Loucy (cell line): ENCODE measurements around the gene GPR6.

ENCODE experiments used
- H2AFZ ChIP-seq: fragments of 200-600 bp; sonication (generic); 2 replicates; pipeline ENCODE4 v1.6.0; 2016; ENCODE audit warnings: antibody characterized with exemption, mild to moderate bottlenecking, low read length, moderate library complexity
- H3F3A ChIP-seq: fragments of 200-600 bp; 2 replicates; pipeline ENCODE4 v1.6.0; 2016; ENCODE audit warnings: antibody characterized with exemption, low read depth, mild to moderate bottlenecking
- H3K27me3 ChIP-seq: fragments of 200-600 bp; sonication (generic); 2 replicates; pipeline ENCODE4 v1.6.1; 2014; ENCODE audit warnings: low read length, mild to moderate bottlenecking; ENCODE audit not compliant: insufficient read depth, poor library complexity, severe bottlenecking
- H3K36me3 ChIP-seq: fragments of 200-600 bp; sonication (generic); 2 replicates; pipeline ENCODE4 v1.6.1; 2016; ENCODE audit warnings: low read length; ENCODE audit not compliant: insufficient read depth
- H3K4me1 ChIP-seq: fragments of 200-600 bp; sonication (generic); 2 replicates; pipeline ENCODE4 v1.5.1; 2014; ENCODE audit warnings: low read length, mild to moderate bottlenecking; ENCODE audit not compliant: insufficient read depth, poor library complexity, severe bottlenecking
- H3K4me2 ChIP-seq: fragments of 200-600 bp; sonication (generic); 2 replicates; pipeline ENCODE4 v1.6.0; 2014; ENCODE audit warnings: antibody characterized with exemption, low read length, low read depth, mild to moderate bottlenecking; ENCODE audit not compliant: poor library complexity, severe bottlenecking
- H3K4me3 ChIP-seq: fragments of 200-600 bp; sonication (generic); 2 replicates; pipeline ENCODE4 v1.5.1; 2014; ENCODE audit warnings: low read length, mild to moderate bottlenecking, mixed read lengths; ENCODE audit not compliant: poor library complexity, severe bottlenecking
- H3K79me2 ChIP-seq: fragments of 200-600 bp; sonication (generic); 2 replicates; pipeline ENCODE4 v1.6.1; 2014; ENCODE audit warnings: low read length; ENCODE audit not compliant: insufficient read depth
- H3K9ac ChIP-seq: fragments of 200-600 bp; sonication (generic); 2 replicates; pipeline ENCODE4 v1.6.0; 2014; ENCODE audit warnings: mild to moderate bottlenecking, low read depth, low read length, moderate library complexity; ENCODE audit not compliant: poor library complexity, severe bottlenecking
- H3K9me2 ChIP-seq: fragments of 200-600 bp; sonication (generic); replicated peaks from 2 replicates; pipeline ENCODE4 v1.6.1; 2016; ENCODE audit warnings: low read depth, low read length, mixed read lengths
- H3K9me3 ChIP-seq: fragments of 200-600 bp; sonication (generic); 2 replicates; pipeline ENCODE4 v1.6.1; 2014; ENCODE audit warnings: mild to moderate bottlenecking, antibody characterized with exemption, low read length, low read depth; ENCODE audit not compliant: insufficient read depth
- H4K20me1 ChIP-seq: fragments of 200-600 bp; sonication (generic); 2 replicates; pipeline ENCODE4 v1.6.0; 2014; ENCODE audit warnings: antibody characterized with exemption, low read length, mild to moderate bottlenecking; ENCODE audit not compliant: insufficient read depth, poor library complexity, severe bottlenecking
- CTCF ChIP-seq: fragments of 200-600 bp; sonication (generic); conservative IDR thresholded peaks from 2 replicates; pipeline ENCODE4 v1.5.1; 2014; ENCODE audit warnings: mild to moderate bottlenecking, antibody characterized with exemption, low read length
- EZH2phosphoT487 ChIP-seq: fragments of 200-600 bp; IDR thresholded peaks from 2 replicates; pipeline ENCODE4 v1.6.1; 2018; ENCODE audit warnings: antibody characterized with exemption, mild to moderate bottlenecking, moderate library complexity, borderline replicate concordance

The GPR6 gene

GRCh38 chr6:109991201-109992101 lies 13.3 kb downstream of the GPR6 start:
- Histone ChIP-seq H3K9ac (no peak overlapping the region), H3K79me2 (no peaks in the 10 kb centered on the region), H3K4me3 (no peak overlapping the region), H3K9me3 (no peaks in the 10 kb centered on the region), H3K4me2 (no peak overlapping the region), H3K9me2 (no peaks in the 10 kb centered on the region), H3K36me3 (no peaks in the 10 kb centered on the region), H3K27me3 (no peaks in the 10 kb centered on the region), H3F3A (no peaks in the 10 kb centered on the region), H3K4me1 (no peaks in the 10 kb centered on the region), H2AFZ (no peak overlapping the region), H4K20me1 (no peaks in the 10 kb centered on the region)
- TF ChIP-seq EZH2phosphoT487 (no peak), CTCF (no peak)

DNA sequence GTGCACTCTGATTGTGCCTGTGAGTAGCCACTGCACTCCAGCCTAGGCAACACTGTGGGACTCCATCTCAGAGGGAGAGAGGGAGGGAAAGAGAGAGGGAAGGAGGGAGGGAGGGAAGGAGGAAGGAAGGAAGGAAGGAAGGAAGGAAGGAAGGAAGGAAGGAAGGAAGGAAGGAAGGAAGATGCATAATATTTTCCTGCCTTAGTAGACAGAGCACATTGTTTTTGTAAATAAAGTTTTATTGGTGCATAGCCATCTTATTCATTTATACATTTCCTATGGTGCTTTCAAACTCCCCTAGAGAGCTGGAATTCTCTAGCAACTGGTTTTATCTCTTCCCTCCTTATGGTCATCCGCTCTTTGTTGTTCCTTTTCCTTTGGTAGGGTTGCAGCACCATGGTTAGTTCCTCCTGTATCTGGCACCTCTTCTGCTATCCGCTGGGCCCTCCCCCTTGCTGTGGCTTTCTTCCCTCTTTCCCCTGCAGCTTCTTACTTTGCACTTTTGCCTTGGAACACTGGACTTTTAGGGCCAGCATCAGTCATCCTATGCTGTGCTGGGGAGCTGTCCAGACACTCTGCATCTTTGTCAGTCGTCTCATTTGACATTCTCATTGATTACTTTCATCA lies 20.2 kb downstream of the GPR6 start:
- TF ChIP-seq CTCF (no peak), EZH2phosphoT487 (no peak)
- Histone ChIP-seq H3K4me2 (no peak overlapping the region), H4K20me1 (no peaks in the 10 kb centered on the region), H3K9me3 (no peaks in the 10 kb centered on the region), H3K9me2 (no peaks in the 10 kb centered on the region), H3K36me3 (no peaks in the 10 kb centered on the region), H2AFZ (no peak overlapping the region), H3K4me3 (no peak overlapping the region), H3K9ac (no peak overlapping the region), H3F3A (no peaks in the 10 kb centered on the region), H3K79me2 (no peaks in the 10 kb centered on the region), H3K27me3 (peaks cover 20% of the 10 kb centered on the region), H3K4me1 (no peaks in the 10 kb centered on the region)

GRCh38 chr6:109999740-110000139 lies 21.6 kb downstream of the GPR6 start:
- Histone ChIP-seq H3K9ac (no peak overlapping the region), H3K4me2 (no peak overlapping the region), H3K4me3 (no peak overlapping the region), H2AFZ (no peak overlapping the region), H4K20me1 (no peaks in the 10 kb centered on the region), H3K79me2 (no peaks in the 10 kb centered on the region), H3K9me2 (no peaks in the 10 kb centered on the region), H3K27me3 (peaks cover 21% of the 10 kb centered on the region), H3F3A (no peaks in the 10 kb centered on the region), H3K4me1 (no peaks in the 10 kb centered on the region), H3K36me3 (no peaks in the 10 kb centered on the region), H3K9me3 (no peaks in the 10 kb centered on the region)
- TF ChIP-seq CTCF (no peak), EZH2phosphoT487 (no peak)
